ENCODE measurements around the gene FES.
A peak's percentile ranks its signal among the peaks of the same experiment; 100 is the strongest.

FES gene

GRCh38 chr15:90875549-90875981 is 8.7 kb upstream of the FES start:
- H3K4me3 Mint-ChIP-seq = no peak overlapping the region
- no peak overlapping the region for H3K27ac Mint-ChIP-seq
- CTCF ChIA-PET = interaction anchor here (0.6 to 1.4 kb wide), 2 partner anchors 9 to 217 kb away, joined by 4 read pairs; no protein-coding TSS in a partner anchor

GRCh38 chr15:90876046-90876445 is 8.3 kb upstream of the FES start:
- CTCF ChIA-PET = interaction anchor here (0.6 to 1.4 kb wide), 2 partner anchors 9 to 218 kb away, joined by 4 read pairs; no protein-coding TSS in a partner anchor
- no peaks in the 10 kb centered on the region for H3K9me3 Mint-ChIP-seq
- peaks cover 53% of the 10 kb centered on the region for H3K4me1 Mint-ChIP-seq
- peaks cover 54% of the 10 kb centered on the region for H3K36me3 Mint-ChIP-seq
- H3K27me3 Mint-ChIP-seq = no peaks in the 10 kb centered on the region
- DNase-seq = no peak
- H3K27ac Mint-ChIP-seq = no peak overlapping the region
- H3K4me3 Mint-ChIP-seq = no peak overlapping the region

More at GRCh38 chr15:90875549-90875981, 8.7 kb upstream of the FES start:
- Mint-ChIP-seq H3K27me3 (no peaks in the 10 kb centered on the region), H3K9me3 (no peaks in the 10 kb centered on the region), H3K4me1 (peaks cover 56% of the 10 kb centered on the region), H3K36me3 (peaks cover 57% of the 10 kb centered on the region)
- DNase-seq = no peak

GRCh38 chr15:90876512-90877170 is 7.7 kb upstream of the FES start:
- no peaks in the 10 kb centered on the region for H3K9me3 Mint-ChIP-seq
- no peak overlapping the region for H3K27ac Mint-ChIP-seq
- H3K4me3 Mint-ChIP-seq = no peak overlapping the region
- no peaks in the 10 kb centered on the region for H3K27me3 Mint-ChIP-seq
- no peak for DNase-seq
- CTCF ChIA-PET = interaction anchor here (1.4 kb wide), 1 partner anchor 8 kb away, joined by 4 read pairs; no protein-coding TSS in a partner anchor
- H3K36me3 Mint-ChIP-seq = peaks cover 54% of the 10 kb centered on the region
- H3K4me1 Mint-ChIP-seq = peaks cover 53% of the 10 kb centered on the region

- Mint-ChIP-seq H3K27ac (peak overlapping the region; percentile 55), H3K9me3 (no peaks in the 10 kb centered on the region), H3K4me3 (no peak overlapping the region), H3K27me3 (no peaks in the 10 kb centered on the region), H3K36me3 (peaks cover 53% of the 10 kb centered on the region), H3K4me1 (peaks cover 51% of the 10 kb centered on the region)
- no peak for DNase-seq
- CTCF ChIA-PET = no interaction called here
Measured at GRCh38 chr15:90877315-90877714, 7.0 kb upstream of the FES start.

- H3K27ac Mint-ChIP-seq = peak overlapping the region; percentile 55
- H3K4me1 Mint-ChIP-seq = peaks cover 46% of the 10 kb centered on the region
- DNase-seq = no peak
- H3K9me3 Mint-ChIP-seq = no peaks in the 10 kb centered on the region
- no peaks in the 10 kb centered on the region for H3K27me3 Mint-ChIP-seq
- H3K36me3 Mint-ChIP-seq = peaks cover 49% of the 10 kb centered on the region
- no peak overlapping the region for H3K4me3 Mint-ChIP-seq
- CTCF ChIA-PET = no interaction called here
Measured at GRCh38 chr15:90877996-90878395, 6.3 kb upstream of the FES start.

GRCh38 chr15:90878660-90879059 is 5.6 kb upstream of the FES start:
- CTCF ChIA-PET = no interaction called here
- Mint-ChIP-seq H3K27ac (no peak overlapping the region), H3K27me3 (no peaks in the 10 kb centered on the region), H3K36me3 (peaks cover 48% of the 10 kb centered on the region), H3K4me1 (peaks cover 46% of the 10 kb centered on the region), H3K9me3 (no peaks in the 10 kb centered on the region), H3K4me3 (no peak overlapping the region)
- DNase-seq = no peak

GRCh38 chr15:90879730-90880366 is 4.5 kb upstream of the FES start:
- no peaks in the 10 kb centered on the region for H3K27me3 Mint-ChIP-seq
- no peaks in the 10 kb centered on the region for H3K9me3 Mint-ChIP-seq
- CTCF ChIA-PET = no interaction called here
- H3K27ac Mint-ChIP-seq = no peak overlapping the region
- DNase-seq = no peak
- peaks cover 46% of the 10 kb centered on the region for H3K36me3 Mint-ChIP-seq
- peaks cover 41% of the 10 kb centered on the region for H3K4me1 Mint-ChIP-seq
- no peak overlapping the region for H3K4me3 Mint-ChIP-seq

GRCh38 chr15:90880381-90881145 is 3.7 kb upstream of the FES start:
- Mint-ChIP-seq H3K27ac (no peak overlapping the region), H3K36me3 (peaks cover 46% of the 10 kb centered on the region), H3K9me3 (no peaks in the 10 kb centered on the region), H3K4me3 (no peak overlapping the region), H3K4me1 (peaks cover 43% of the 10 kb centered on the region), H3K27me3 (no peaks in the 10 kb centered on the region)
- no peak for DNase-seq
- CTCF ChIA-PET = no interaction called here

- H3K27me3 Mint-ChIP-seq = no peaks in the 10 kb centered on the region
- DNase-seq = no peak
- no peak overlapping the region for H3K27ac Mint-ChIP-seq
- peaks cover 39% of the 10 kb centered on the region for H3K36me3 Mint-ChIP-seq
- H3K4me1 Mint-ChIP-seq = peaks cover 47% of the 10 kb centered on the region
- no peaks in the 10 kb centered on the region for H3K9me3 Mint-ChIP-seq
- CTCF ChIA-PET = interaction anchor here (0.7 kb wide), 1 partner anchor 562 kb away, joined by 4 read pairs; no protein-coding TSS in a partner anchor
- H3K4me3 Mint-ChIP-seq = no peak overlapping the region
Measured at GRCh38 chr15:90881181-90881977, 2.9 kb upstream of the FES start.

GRCh38 chr15:90881978-90882721 is 2.2 kb upstream of the FES start:
- Mint-ChIP-seq H3K4me1 (peaks cover 42% of the 10 kb centered on the region), H3K9me3 (no peaks in the 10 kb centered on the region), H3K4me3 (no peak overlapping the region), H3K27me3 (no peaks in the 10 kb centered on the region), H3K36me3 (peaks cover 32% of the 10 kb centered on the region), H3K27ac (peak overlapping the region; percentile 49)
- CTCF ChIA-PET = interaction anchor here (0.7 kb wide), 1 partner anchor 562 kb away, joined by 4 read pairs; no protein-coding TSS in a partner anchor
- no peak for DNase-seq

- no peaks in the 10 kb centered on the region for H3K9me3 Mint-ChIP-seq
- peaks cover 24% of the 10 kb centered on the region for H3K36me3 Mint-ChIP-seq
- peaks cover 37% of the 10 kb centered on the region for H3K4me1 Mint-ChIP-seq
- CTCF ChIA-PET = interaction anchor here (4.4 kb wide), 1 partner anchor 234 kb away, joined by 78 read pairs; no protein-coding TSS in a partner anchor
- no peak overlapping the region for H3K4me3 Mint-ChIP-seq
- H3K27ac Mint-ChIP-seq = peak overlapping the region; percentile 62
- no peak for DNase-seq
- H3K27me3 Mint-ChIP-seq = no peaks in the 10 kb centered on the region
Measured at GRCh38 chr15:90882781-90883525, 1.4 kb upstream of the FES start.

GRCh38 chr15:90883526-90883975 is 753 bp upstream of the FES start:
- peak overlapping the region; percentile 40 for H3K4me3 Mint-ChIP-seq
- DNase-seq = no peak
- no peaks in the 10 kb centered on the region for H3K27me3 Mint-ChIP-seq
- peaks cover 32% of the 10 kb centered on the region for H3K4me1 Mint-ChIP-seq
- H3K27ac Mint-ChIP-seq = peak overlapping the region; percentile 62
- CTCF ChIA-PET = interaction anchor here (4.4 kb wide), 1 partner anchor 235 kb away, joined by 78 read pairs; no protein-coding TSS in a partner anchor
- no peaks in the 10 kb centered on the region for H3K9me3 Mint-ChIP-seq
- peaks cover 18% of the 10 kb centered on the region for H3K36me3 Mint-ChIP-seq

Measured in activated naive CD4-positive, alpha-beta T cell treated with anti-CD3 and anti-CD28 coated beads, Interleukin-2, amount 10 ng/mL, durations not matched to agents 7 days and 5 days (primary cell).